HCT116 (cell line): ENCODE measurements around the gene PTPRF. TPM values are rescaled to one million over a fixed set of nuclear protein-coding genes. Genes with fewer than 3 reads are reported as not detected.

Source experiments
- ATAC-seq: fragments of 200-7000 bp; cut with Tn5 transposase; 2 replicates; pipeline ENCODE4 v1.9.1; 2020; ENCODE audit warnings: mild to moderate bottlenecking, moderate library complexity
- BruUV-seq: library from RNA; stranded (reverse); fragments of 400-500 nt; replicated peaks from 2 replicates; lab custom pipeline; 2021; lab: Mats Ljungman, UMichigan
- CTCF ChIA-PET: fragments of 300-600 bp; sonication (Branson Sonifier 250); formaldehyde crosslinking; loops from one replicate; lab custom pipeline; 2021; ENCODE audit warnings: antibody characterized with exemption; lab: Charles Lee
- POLR2A ChIA-PET: fragments of 300-600, 350-600 bp; sonication (Branson Sonifier 250); formaldehyde crosslinking; loops from one replicate; lab custom pipeline; 2021; ENCODE audit warnings: antibody characterized with exemption; lab: Charles Lee
- RAD21 ChIA-PET, 2 experiments: fragments of 300-600 bp; sonication (Branson Sonifier 250); formaldehyde crosslinking; loops; one replicate each; lab custom pipeline; 2023; ENCODE audit warnings: low total read pairs in 2 of 2; ENCODE audit not compliant: uncharacterized antibody in 2 of 2, unreplicated experiment in 2 of 2, low non-redundant PET in 1 of 2; lab: Charles Lee
- DNase-seq: peaks from one replicate; pipeline ENCODE4 v3.0.0-alpha.2; 2010; ENCODE audit warnings: low read depth, low spot score
- H2AFZ ChIP-seq: fragments of 200-600 bp; shearing (Covaris generic), sonication (generic); 2 replicates; pipeline ENCODE4 v1.6.1; 2017; ENCODE audit warnings: low read depth, mixed run types, mixed read lengths, antibody characterized with exemption, low read length; ENCODE audit not compliant: poor library complexity, severe bottlenecking
- H3K27ac ChIP-seq: 2 replicates; pipeline ENCODE4 v1.5.1; 2012; ENCODE audit warnings: low read depth, low read length
- H3K27me3 ChIP-seq: fragments of 200-600 bp; sonication (generic); 2 replicates; pipeline ENCODE4 v1.6.1; 2016; ENCODE audit warnings: mixed run types, low read length, mixed read lengths; ENCODE audit not compliant: insufficient read depth
- H3K36me3 ChIP-seq, 2 experiments: fragments of 200-500 bp in 1 of 2; fragments of 200-600 bp in 1 of 2; sonication (Bioruptor generic) in 1 of 2; sonication (generic) in 1 of 2; 2 replicates each; pipeline versions ENCODE4 v1.5.1 to v1.6.1; 2014 to 2016; ENCODE audit warnings: low read length in 2 of 2, inconsistent platforms in 1 of 2, mixed read lengths in 1 of 2, mixed run types in 1 of 2; ENCODE audit not compliant: insufficient read depth in 2 of 2, control insufficient read depth in 1 of 2
- H3K4me1 ChIP-seq, 2 experiments: fragments of 200-600 bp in 1 of 2; sonication (generic) in 1 of 2; 2 replicates each; pipeline versions ENCODE4 v1.5.1 to v1.6.1; 2012 to 2017; ENCODE audit warnings: low read length in 2 of 2, inconsistent platforms in 1 of 2, mild to moderate bottlenecking in 1 of 2, mixed read lengths in 1 of 2, mixed run types in 1 of 2, moderate library complexity in 1 of 2; ENCODE audit not compliant: insufficient read depth in 2 of 2, control insufficient read depth in 1 of 2
- H3K4me2 ChIP-seq: fragments of 200-600 bp; sonication (generic); 2 replicates; pipeline ENCODE4 v1.6.1; 2017; ENCODE audit warnings: mixed run types, low read length, mixed read lengths
- H3K4me3 ChIP-seq, 2 experiments: fragments of 200-600 bp in 1 of 2; sonication (generic) in 1 of 2; replicated peaks in 1 of 2; 2 replicates each; pipeline ENCODE4 v1.5.1; 2011 to 2016; ENCODE audit warnings: low read length in 2 of 2, control low read depth in 1 of 2, low read depth in 1 of 2, mild to moderate bottlenecking in 1 of 2, mixed read lengths in 1 of 2, mixed run types in 1 of 2
- H3K79me2 ChIP-seq: fragments of 200-600 bp; sonication (generic); 2 replicates; pipeline ENCODE4 v1.6.1; 2017; ENCODE audit warnings: mild to moderate bottlenecking, mixed run types, low read length, moderate library complexity, mixed read lengths; ENCODE audit not compliant: insufficient read depth
- H3K9ac ChIP-seq: fragments of 200-600 bp; sonication (generic); 2 replicates; pipeline ENCODE4 v1.6.1; 2016; ENCODE audit warnings: low read length, mixed read lengths
- H3K9me2 ChIP-seq: fragments of 200-600 bp; sonication (generic), shearing (Covaris generic); 2 replicates; pipeline ENCODE4 v1.6.1; 2017; ENCODE audit warnings: mixed run types, mild to moderate bottlenecking, moderate library complexity; ENCODE audit not compliant: insufficient read depth
- H3K9me3 ChIP-seq, 2 experiments: fragments of 200-500 bp in 1 of 2; fragments of 200-600 bp in 1 of 2; sonication (Bioruptor generic) in 1 of 2; sonication (generic) in 1 of 2; 2 replicates each; pipeline ENCODE4 v1.6.1; 2014 to 2017; ENCODE audit warnings: low read length in 2 of 2, mixed read lengths in 2 of 2, inconsistent platforms in 1 of 2, low read depth in 1 of 2, mild to moderate bottlenecking in 1 of 2, mixed run types in 1 of 2, moderate library complexity in 1 of 2; ENCODE audit not compliant: control insufficient read depth in 1 of 2, insufficient read depth in 1 of 2
- H4K20me1 ChIP-seq: fragments of 200-600 bp; sonication (generic), shearing (Covaris generic); 2 replicates; pipeline ENCODE4 v1.6.1; 2017; ENCODE audit warnings: mixed run types, mild to moderate bottlenecking, moderate library complexity; ENCODE audit not compliant: insufficient read depth
- CEBPB ChIP-seq: IDR thresholded peaks from 2 replicates; pipeline ENCODE4 v1.6.1; 2012; ENCODE audit warnings: low read depth
- EGR1 ChIP-seq: IDR thresholded peaks from 2 replicates; pipeline ENCODE4 v1.6.1; 2012; ENCODE audit warnings: low read depth
- EZH2 ChIP-seq: fragments of 200-600 bp; sonication (generic); IDR thresholded peaks from 2 replicates; pipeline ENCODE4 v1.6.1; 2017; ENCODE audit warnings: antibody characterized with exemption, mixed run types
- EZH2phosphoT487 ChIP-seq: fragments of 200-600 bp; IDR thresholded peaks from 2 replicates; pipeline ENCODE4 v1.6.1; 2018; ENCODE audit warnings: antibody characterized with exemption, borderline replicate concordance
- FOSL1 ChIP-seq: IDR thresholded peaks from 2 replicates; pipeline ENCODE4 v1.6.1; 2012; ENCODE audit warnings: low read depth
- POLR2A ChIP-seq: IDR thresholded peaks from 2 replicates; pipeline ENCODE4 v1.7.0; 2011; ENCODE audit warnings: borderline replicate concordance; ENCODE audit not compliant: insufficient read depth, insufficient read length; ENCODE audit errors: extremely low read depth
- POLR2AphosphoS5 ChIP-seq: IDR thresholded peaks from 2 replicates; pipeline ENCODE4 v1.6.1; 2011; ENCODE audit warnings: mild to moderate bottlenecking, low read depth, low read length, moderate library complexity
- SIN3A ChIP-seq: IDR thresholded peaks from 2 replicates; pipeline ENCODE4 v1.6.1; 2012; ENCODE audit warnings: low read depth
- SRF ChIP-seq: IDR thresholded peaks from 2 replicates; pipeline ENCODE4 v1.6.1; 2012; ENCODE audit warnings: low read depth
- ZFX ChIP-seq: fragments of 450-650 bp; IDR thresholded peaks from 2 replicates; pipeline ENCODE4 v1.6.1; 2017
- ZNF274 ChIP-seq: fragments of 200-500 bp; sonication (Bioruptor generic); IDR thresholded peaks from 2 replicates; pipeline ENCODE4 v1.6.1; 2014; ENCODE audit warnings: mild to moderate bottlenecking, low read depth, low read length, inconsistent platforms
- intact Hi-C: fragments of 100-400 bp; cut with micrococcal nuclease; formaldehyde crosslinking; loops from 2 replicates; pipeline ENCODE4 v1.10.0; 2022
- total RNA-seq: library from RNA; stranded (reverse); gene quantifications from one replicate; pipeline ENCODE4 v1.2.1, GENCODE V29; 2021; ENCODE audit not compliant: unreplicated experiment
- TF ChIP-seq, protein P1 (sequence below): IDR thresholded peaks from 2 replicates; pipeline ENCODE4 v1.6.1; 2011; ENCODE audit warnings: mild to moderate bottlenecking, low read length, moderate library complexity; ENCODE audit not compliant: insufficient replicate concordance; ENCODE audit errors: extremely low read depth

Gene PTPRF
- total RNA-seq, 1 experiment from 2014 or later, result 224 TPM

DNA sequence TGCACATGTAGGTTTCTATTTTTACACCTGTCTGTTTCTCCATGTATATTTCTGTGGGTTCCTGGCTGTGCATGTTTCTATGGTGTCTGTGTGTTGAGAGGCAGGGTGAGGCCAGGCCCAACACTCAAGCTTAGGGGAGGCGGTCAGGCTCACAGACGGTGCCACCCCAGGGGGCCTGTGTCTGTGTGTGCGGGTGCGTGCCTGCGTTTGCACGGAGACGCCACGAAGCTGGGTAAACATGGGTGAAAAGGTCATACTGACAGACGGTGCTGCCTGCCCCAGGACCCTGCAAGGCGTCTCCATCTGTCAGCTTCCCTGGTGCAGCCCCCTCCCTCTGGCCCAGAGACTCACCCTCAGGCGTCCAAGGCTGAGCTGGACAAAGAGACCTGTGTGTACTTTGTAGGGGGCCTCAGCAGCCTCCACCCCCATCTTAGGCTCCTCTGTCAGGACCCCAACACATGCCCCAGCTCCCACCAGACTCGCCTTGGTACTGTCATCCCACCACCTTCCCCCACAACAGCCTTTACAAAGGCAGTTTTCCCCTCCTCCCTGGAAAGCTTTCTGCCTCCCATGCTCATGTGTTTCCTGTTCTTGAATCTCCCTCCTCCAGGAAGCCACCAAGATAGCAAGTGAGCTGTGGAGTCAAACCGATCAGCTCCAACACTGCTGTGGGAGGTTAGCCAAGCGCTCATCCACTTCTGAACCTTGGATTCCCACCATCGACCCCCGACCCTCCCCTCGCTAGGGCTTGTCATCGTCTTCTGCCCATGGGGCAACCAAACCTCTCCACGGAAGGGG is 34.1 kb downstream of the PTPRF start:
- Histone ChIP-seq H3K9me2 (no peaks in the 10 kb centered on the region), H3K4me1 (no peaks in the 10 kb centered on the region), H3K4me2 (no peak overlapping the region), H3K4me3 (no peak overlapping the region)
- intact Hi-C loops, result no loop called here
- BruUV-seq, result no TSS peak
- TF ChIP-seq ZNF274 (no peak), SIN3A (no peak), POLR2A (no peak), ZFX (no peak), POLR2AphosphoS5 (no peak), FOSL1 (no peak)
- TF ChIP-seq, all 23 proteins: peak for 0
- Histone ChIP-seq H2AFZ (no peak overlapping the region), H3K27ac (no peak overlapping the region), H3K36me3 (peaks cover 0 to 21% of the 10 kb centered on the region in 2 experiments; a peak in 2 of 4 replicates), H4K20me1 (no peaks in the 10 kb centered on the region), H3K9ac (no peak overlapping the region), H3K27me3 (no peaks in the 10 kb centered on the region), H3K9me3 (no peaks in the 10 kb centered on the region), H3K79me2 (peaks cover 59% of the 10 kb centered on the region; the same call in 1 of the 2 replicates)
- ATAC-seq (no peak), DNase-seq (no peak)
- ChIA-PET RAD21 (no interaction called here), CTCF (no interaction called here), POLR2A (no interaction called here)

DNA sequence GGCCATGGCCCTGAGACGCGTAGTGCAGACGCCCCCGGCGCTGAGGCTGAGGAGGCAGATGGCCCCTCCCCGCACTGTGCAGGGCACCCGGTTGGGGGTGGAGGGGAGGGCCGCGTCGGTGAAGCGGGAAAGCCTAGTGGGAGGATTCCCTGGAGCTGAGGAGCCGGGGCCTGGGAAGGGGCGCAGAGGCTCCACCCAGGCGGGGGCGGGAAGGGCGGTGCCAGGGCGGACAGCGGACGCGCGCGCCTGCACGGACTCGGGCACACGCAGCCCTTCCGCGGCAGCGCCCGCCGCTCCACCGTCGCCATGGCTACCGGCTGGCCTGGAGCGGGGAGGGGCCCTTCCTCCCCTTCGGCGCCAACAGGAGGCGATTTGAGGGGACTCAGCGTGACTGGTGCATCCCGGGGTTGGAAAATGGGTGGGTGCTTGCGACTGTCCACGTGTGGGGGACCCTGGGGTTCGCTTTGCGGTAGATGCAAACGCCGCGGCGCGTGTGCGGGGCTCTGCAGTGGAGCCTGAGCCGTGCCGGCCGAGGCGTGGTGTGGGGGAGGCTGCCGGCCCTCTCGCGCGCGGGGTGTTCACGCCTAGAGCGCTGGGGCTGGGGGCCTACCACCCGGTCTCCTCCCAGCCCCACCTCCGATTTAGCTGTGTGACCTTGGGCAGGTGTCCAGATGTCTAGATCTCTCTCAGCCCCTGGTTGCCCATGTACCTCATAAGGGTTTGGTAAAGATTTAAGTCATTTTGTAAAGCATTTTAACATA is 35.1 kb downstream of the PTPRF start:
- Histone ChIP-seq H3K9ac (no peak overlapping the region), H3K9me2 (no peaks in the 10 kb centered on the region), H3K27ac (no peak overlapping the region), H3K36me3 (peaks cover 0 to 31% of the 10 kb centered on the region in 2 experiments; a peak in 2 of 4 replicates), H4K20me1 (no peaks in the 10 kb centered on the region), H2AFZ (no peak overlapping the region), H3K4me1 (no peaks in the 10 kb centered on the region), H3K4me3 (no peak overlapping the region), H3K4me2 (no peak overlapping the region), H3K27me3 (no peaks in the 10 kb centered on the region), H3K79me2 (peaks cover 48% of the 10 kb centered on the region; the same call in 1 of the 2 replicates), H3K9me3 (no peaks in the 10 kb centered on the region)
- CTCF ChIA-PET, result no interaction called here
- DNase-seq (no peak), ATAC-seq (no peak)
- BruUV-seq, result no TSS peak
- intact Hi-C loops, result no loop called here
- RAD21 ChIA-PET, result no interaction called here
- TF ChIP-seq, protein P1, sequence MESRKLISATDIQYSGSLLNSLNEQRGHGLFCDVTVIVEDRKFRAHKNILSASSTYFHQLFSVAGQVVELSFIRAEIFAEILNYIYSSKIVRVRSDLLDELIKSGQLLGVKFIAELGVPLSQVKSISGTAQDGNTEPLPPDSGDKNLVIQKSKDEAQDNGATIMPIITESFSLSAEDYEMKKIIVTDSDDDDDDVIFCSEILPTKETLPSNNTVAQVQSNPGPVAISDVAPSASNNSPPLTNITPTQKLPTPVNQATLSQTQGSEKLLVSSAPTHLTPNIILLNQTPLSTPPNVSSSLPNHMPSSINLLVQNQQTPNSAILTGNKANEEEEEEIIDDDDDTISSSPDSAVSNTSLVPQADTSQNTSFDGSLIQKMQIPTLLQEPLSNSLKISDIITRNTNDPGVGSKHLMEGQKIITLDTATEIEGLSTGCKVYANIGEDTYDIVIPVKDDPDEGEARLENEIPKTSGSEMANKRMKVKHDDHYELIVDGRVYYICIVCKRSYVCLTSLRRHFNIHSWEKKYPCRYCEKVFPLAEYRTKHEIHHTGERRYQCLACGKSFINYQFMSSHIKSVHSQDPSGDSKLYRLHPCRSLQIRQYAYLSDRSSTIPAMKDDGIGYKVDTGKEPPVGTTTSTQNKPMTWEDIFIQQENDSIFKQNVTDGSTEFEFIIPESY, result no peak
- no peak for TF ChIP-seq SRF
- TF ChIP-seq EZH2phosphoT487, result no peak
- no peak for TF ChIP-seq CEBPB
- no peak for TF ChIP-seq EZH2
- TF ChIP-seq EGR1, result no peak
- POLR2A ChIA-PET, result no interaction called here
